Aorta (tissue), 5 donors: ENCODE data around the gene TEX19. TPM values are rescaled to one million over a fixed set of nuclear protein-coding genes. Genes with fewer than 3 reads are reported as not detected.
A peak's percentile ranks its signal among the peaks of the same experiment; 100 is the strongest.
"Not testable (repeated sequence)": the region's sequence is repeated elsewhere in the genome, so short reads cannot be mapped to it uniquely, and the experiment has no call there.

Source experiments
- ATAC-seq: fragments of 200-7000 bp; cut with Tn5 transposase; one replicate; pipeline ENCODE4 v1.9.1; 2022; ENCODE audit warnings: moderate library complexity; ENCODE audit not compliant: low FRiP score
- DNase-seq, 2 donors: peaks; one replicate each; pipeline ENCODE4 v3.0.0-alpha.2; 2020
- H3K27ac ChIP-seq, 2 donors: one replicate each; pipeline ENCODE4 v1.5.1; 2013; ENCODE audit warnings: low read length in 2 of 2, mild to moderate bottlenecking in 2 of 2, moderate library complexity in 2 of 2, control low read depth in 1 of 2, inconsistent platforms in 1 of 2, low read depth in 1 of 2
- H3K27me3 ChIP-seq, 2 donors: one replicate each; pipeline ENCODE4 v1.6.1; 2013; ENCODE audit warnings: control low read depth in 1 of 2, low read length in 1 of 2, mild to moderate bottlenecking in 1 of 2, moderate library complexity in 1 of 2; ENCODE audit not compliant: insufficient read depth in 2 of 2, control insufficient read depth in 1 of 2
- H3K36me3 ChIP-seq, 2 donors: one replicate each; pipeline ENCODE4 v1.6.1; 2013; ENCODE audit warnings: control low read depth in 1 of 2, low read length in 1 of 2, mild to moderate bottlenecking in 1 of 2; ENCODE audit not compliant: insufficient read depth in 2 of 2, control insufficient read depth in 1 of 2
- H3K4me1 ChIP-seq, 2 donors: one replicate each; pipeline ENCODE4 v1.6.1; 2013; ENCODE audit warnings: low read length in 2 of 2, control low read depth in 1 of 2, mild to moderate bottlenecking in 1 of 2, moderate library complexity in 1 of 2; ENCODE audit not compliant: insufficient read depth in 2 of 2, control insufficient read depth in 1 of 2
- H3K4me3 ChIP-seq, 2 donors: one replicate each; pipeline ENCODE4 v1.5.1; 2013; ENCODE audit warnings: low read length in 2 of 2, control low read depth in 1 of 2, mild to moderate bottlenecking in 1 of 2
- H3K9me3 ChIP-seq: one replicate; pipeline ENCODE4 v1.6.1; 2013; ENCODE audit warnings: mild to moderate bottlenecking, low read length; ENCODE audit not compliant: control insufficient read depth
- WGBS, 2 donors: extraction: QIAGEN DNeasy Blood & Tissue Kit; methylation state at CpG; one replicate each; pipeline ENCODE4 v1.1.7; 2013; 5-methylcytosine and 5-hydroxymethylcytosine counted together
- intact Hi-C, 2 donors: fragments of 100-400 bp; cut with DNase I; formaldehyde crosslinking; loops; one replicate each; pipeline versions ENCODE4 v1.14.2 to v1.15.0; 2022
- polyA plus RNA-seq, 2 donors: library from polyadenylated mRNA; stranded (reverse); fragments of 200-250 nt; gene quantifications; one replicate each; pipeline ENCODE4 v1.2.3, GENCODE V29; 2013
- total RNA-seq, 2 donors: library from RNA; stranded (reverse); fragmentation: NEBNext Ultra II Directional; extraction: Animal tissue kit (Norgen Biotek cat#: 25700); gene quantifications; one replicate each; pipeline ENCODE4 v1.2.1, GENCODE V29; 2021
- donor health status: healthy with polysubstance abuse.
- donor health status: Bipolar disorder and iron deficiency.
- donor health status: DM: no; HTN: no; CAD: no.
- donor health status: DM: no; HTN: no; CAD: no.
- donor health status: DM: yes; HTN: yes; CAD: no.

TEX19 gene
- total and polyA plus RNA-seq, 4 donors, result not detected

DNA sequence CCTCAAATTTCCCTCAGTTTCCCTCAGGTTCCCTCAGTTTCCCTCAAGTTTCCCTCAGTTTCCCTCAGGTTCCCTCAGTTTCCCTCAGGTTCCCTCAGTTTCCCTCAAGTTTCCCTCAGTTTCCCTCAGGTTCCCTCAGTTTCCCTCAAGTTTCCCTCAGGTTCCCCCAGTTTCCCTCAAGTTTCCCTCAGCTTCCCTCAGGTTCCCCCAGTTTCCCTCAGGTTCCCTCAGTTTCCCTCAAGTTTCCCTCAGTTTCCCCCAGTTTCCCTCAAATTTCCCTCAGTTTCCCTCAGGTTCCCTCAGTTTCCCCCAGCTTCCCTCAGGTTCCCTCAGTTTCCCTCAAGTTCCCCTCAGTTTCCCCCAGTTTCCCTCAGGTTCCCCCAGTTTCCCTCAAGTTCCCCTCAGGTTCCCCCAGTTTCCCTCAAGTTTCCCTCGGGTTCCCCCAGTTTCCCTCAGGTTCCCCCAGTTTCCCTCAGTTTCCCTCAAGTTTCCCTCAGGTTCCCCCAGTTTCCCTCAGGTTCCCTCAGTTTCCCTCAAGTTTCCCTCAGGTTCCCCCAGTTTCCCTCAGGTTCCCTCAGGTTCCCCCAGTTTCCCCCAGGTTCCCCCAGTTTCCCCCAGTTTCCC is 516 bp downstream of the TEX19 start:
- intact Hi-C loops, result loop anchor here (10.0 kb wide), 2 partner anchors 195 to 405 kb away; no protein-coding TSS in a partner anchor
- not testable (repeated sequence) for H3K4me1 ChIP-seq, H3K27me3 ChIP-seq, H3K9me3 ChIP-seq, DNase-seq, ATAC-seq, H3K27ac ChIP-seq, H3K4me3 ChIP-seq, H3K36me3 ChIP-seq
- 75 to 95% methylated on average over 1 of the region's 1 CpG for WGBS, 2 donors

DNA sequence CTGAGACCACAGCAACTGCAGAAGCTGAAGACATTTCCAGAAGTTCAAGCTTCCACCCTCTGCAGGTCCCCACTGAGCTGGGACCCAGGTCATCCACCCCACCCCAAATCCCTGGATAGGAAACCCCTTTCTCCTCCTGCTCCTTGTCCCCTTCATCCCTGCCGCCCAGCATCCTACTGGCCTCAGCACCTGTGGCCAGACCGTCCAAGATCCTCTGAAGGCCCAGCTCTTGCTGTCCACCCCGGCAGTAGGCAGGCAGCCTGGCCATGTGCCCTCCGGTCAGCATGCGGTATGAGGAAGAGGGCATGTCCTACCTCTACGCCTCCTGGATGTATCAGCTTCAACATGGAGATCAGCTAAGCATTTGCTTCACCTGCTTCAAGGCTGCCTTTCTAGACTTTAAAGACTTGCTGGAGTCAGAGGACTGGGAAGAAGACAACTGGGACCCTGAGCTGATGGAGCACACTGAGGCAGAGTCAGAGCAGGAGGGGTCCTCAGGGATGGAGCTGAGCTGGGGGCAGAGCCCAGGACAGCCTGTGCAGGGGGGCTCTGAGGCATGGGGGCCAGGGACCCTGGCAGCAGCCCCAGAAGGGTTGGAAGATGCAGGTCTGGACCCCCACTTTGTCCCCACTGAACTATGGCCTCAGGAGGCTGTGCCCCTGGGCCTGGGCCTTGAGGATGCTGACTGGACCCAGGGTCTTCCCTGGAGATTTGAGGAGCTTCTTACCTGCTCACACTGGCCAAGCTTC is 3.0 kb downstream of the TEX19 start:
- DNase-seq (no peak), ATAC-seq (no peak)
- Histone ChIP-seq H3K27me3 (no peaks in the 10 kb centered on the region), H3K4me1 (no peaks in the 10 kb centered on the region), H3K27ac (no peak overlapping the region), H3K36me3 (no peaks in the 10 kb centered on the region), H3K9me3 (no peaks in the 10 kb centered on the region), H3K4me3 (no peak overlapping the region)
- 88 to 91% methylated on average over 6 of the region's 6 CpGs for WGBS, 2 donors
- intact Hi-C loops, result no loop called here

DNA sequence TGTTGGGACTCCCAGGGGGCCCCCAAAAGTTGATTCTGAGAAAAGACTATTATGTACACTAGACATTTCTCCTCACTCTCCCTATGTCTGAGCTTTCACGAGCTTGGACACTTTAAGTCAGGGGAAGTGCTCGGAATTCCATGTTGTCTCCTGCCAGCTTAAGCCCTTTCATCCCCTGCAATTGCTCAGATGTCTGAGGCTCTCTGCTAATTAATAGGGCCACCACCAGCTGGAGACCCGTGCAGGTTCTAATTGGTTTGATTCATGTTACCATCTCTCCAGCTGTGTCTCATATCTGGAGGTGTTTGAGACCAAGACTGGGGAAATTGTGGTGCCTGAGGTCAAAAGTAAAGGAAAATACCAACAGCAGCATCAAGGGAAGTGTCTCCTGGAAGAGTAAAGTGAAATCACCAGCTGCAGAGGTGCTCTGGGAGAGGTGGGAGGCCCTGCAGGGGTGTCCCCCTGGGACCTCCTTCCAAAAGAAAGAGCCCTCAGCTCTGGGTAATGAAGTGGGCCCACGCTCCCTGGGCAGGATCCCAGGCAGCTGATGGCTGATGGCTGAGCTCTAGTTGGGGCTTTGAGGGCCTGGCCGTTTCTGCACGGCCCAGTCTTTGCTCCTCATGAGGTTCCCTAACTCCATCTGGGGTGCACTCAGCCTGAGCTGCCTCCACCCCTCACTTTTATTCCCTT is 6.7 kb downstream of the TEX19 start:
- intact Hi-C loops, result no loop called here
- Histone ChIP-seq H3K4me3 (no peak overlapping the region), H3K36me3 (no peaks in the 10 kb centered on the region), H3K9me3 (no peaks in the 10 kb centered on the region), H3K27ac (no peak overlapping the region), H3K4me1 (no peaks in the 10 kb centered on the region), H3K27me3 (no peaks in the 10 kb centered on the region)
- no peak for ATAC-seq
- 81 to 86% methylated on average over 6 of the region's 6 CpGs for WGBS, 2 donors
- DNase-seq, result no peak

DNA sequence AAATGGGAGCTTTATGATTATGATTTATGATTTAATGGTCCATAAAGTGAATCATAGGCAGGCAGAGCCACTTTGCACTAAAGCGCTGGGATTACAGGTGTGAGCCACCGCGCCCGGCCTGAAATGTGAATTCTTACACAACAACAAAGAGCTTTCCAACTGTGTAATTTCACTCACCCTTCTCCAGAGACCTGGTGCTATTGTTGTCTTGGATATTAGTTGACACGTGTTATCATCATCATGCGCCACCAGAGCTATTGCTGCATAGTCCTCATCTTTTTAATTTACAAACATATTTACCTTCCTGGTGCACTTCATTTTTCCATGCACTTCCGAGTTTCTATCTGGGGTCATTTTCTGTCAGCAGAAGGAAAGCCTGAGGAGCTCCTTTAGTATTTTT is 7.7 kb downstream of the TEX19 start:
- H3K4me3 ChIP-seq, result no peak overlapping the region
- no peaks in the 10 kb centered on the region for H3K36me3 ChIP-seq
- DNase-seq (no peak), ATAC-seq (no peak)
- H3K9me3 ChIP-seq, result no peaks in the 10 kb centered on the region
- no peaks in the 10 kb centered on the region for H3K4me1 ChIP-seq
- 91 to 93% methylated on average over 7 of the region's 7 CpGs for WGBS, 2 donors
- H3K27ac ChIP-seq, result no peak overlapping the region
- intact Hi-C loops, result no loop called here
- no peaks in the 10 kb centered on the region for H3K27me3 ChIP-seq

DNA sequence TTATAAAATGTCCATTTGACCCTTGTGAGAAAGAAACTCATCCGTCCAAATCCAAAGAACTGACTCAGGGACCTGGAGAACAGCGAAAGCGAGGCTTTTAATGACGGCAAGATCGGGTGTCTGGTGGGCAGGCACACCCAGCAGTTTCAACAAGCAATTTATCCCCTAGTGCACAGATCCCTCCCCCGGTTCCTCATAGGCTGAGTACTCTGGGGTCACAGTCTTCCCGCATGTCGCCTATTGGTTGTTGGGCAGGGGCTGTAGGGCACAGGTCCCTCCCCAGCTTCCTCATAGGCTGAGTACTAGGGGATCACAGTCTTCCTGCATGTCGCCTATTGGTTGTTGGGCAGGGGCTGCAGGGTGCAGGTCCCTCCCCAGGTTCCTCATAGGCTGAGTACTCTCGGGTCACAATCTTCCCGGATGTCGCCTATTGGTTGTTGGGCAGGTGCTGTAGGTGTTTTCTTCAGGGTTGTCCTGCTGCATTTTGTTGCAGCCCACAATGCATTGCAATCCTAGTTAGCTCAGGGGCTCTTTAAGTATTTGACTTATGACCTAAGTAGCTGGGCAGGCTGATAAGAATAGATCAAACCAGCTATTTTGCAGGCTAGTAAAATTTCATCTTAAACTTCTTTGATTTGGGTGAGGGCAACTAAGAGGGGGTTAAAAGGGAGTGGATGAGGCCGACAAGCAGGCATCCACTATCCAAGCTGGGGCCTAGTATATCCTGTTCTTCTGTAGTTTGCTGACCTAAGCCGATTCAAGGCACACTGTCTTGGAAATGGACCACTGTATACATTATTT is 8.9 kb downstream of the TEX19 start:
- ATAC-seq, result no peak
- WGBS, 2 donors, result 91 to 92% methylated on average over 14 of the region's 14 CpGs
- Histone ChIP-seq H3K27ac (no peak overlapping the region), H3K9me3 (no peaks in the 10 kb centered on the region), H3K4me3 (no peak overlapping the region), H3K27me3 (no peaks in the 10 kb centered on the region), H3K4me1 (no peaks in the 10 kb centered on the region), H3K36me3 (no peaks in the 10 kb centered on the region)
- intact Hi-C loops, result no loop called here
- no peak for DNase-seq

DNA sequence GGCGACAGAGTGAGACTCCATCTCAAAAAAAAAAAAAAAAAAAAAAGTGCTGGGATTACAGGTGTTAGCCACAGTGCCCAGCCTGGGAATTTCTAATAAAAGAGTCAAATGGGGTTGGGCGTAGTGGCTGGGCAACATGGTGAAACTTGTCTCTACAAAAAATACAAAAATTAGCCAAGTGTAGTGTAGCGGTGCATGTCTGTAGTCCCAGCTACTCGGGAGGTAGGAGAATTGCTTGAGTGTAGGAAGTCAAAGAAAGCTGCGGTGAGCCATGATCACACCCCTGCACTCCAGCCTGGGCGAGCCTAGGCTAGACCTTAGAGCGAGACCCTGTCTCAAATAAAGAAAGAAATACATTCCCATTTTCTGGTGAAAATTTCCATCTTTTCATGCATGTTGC is 10.2 kb downstream of the TEX19 start:
- ATAC-seq (no peak), DNase-seq (no peak)
- H3K27me3 ChIP-seq, result no peaks in the 10 kb centered on the region
- H3K36me3 ChIP-seq, result no peaks in the 10 kb centered on the region
- intact Hi-C loops, result no loop called here
- H3K4me3 ChIP-seq, result no peak overlapping the region
- no peak overlapping the region for H3K27ac ChIP-seq
- 91 to 97% methylated on average over 6 to 7 of the region's 7 CpGs for WGBS, 2 donors
- no peaks in the 10 kb centered on the region for H3K4me1 ChIP-seq
- no peaks in the 10 kb centered on the region for H3K9me3 ChIP-seq

DNA sequence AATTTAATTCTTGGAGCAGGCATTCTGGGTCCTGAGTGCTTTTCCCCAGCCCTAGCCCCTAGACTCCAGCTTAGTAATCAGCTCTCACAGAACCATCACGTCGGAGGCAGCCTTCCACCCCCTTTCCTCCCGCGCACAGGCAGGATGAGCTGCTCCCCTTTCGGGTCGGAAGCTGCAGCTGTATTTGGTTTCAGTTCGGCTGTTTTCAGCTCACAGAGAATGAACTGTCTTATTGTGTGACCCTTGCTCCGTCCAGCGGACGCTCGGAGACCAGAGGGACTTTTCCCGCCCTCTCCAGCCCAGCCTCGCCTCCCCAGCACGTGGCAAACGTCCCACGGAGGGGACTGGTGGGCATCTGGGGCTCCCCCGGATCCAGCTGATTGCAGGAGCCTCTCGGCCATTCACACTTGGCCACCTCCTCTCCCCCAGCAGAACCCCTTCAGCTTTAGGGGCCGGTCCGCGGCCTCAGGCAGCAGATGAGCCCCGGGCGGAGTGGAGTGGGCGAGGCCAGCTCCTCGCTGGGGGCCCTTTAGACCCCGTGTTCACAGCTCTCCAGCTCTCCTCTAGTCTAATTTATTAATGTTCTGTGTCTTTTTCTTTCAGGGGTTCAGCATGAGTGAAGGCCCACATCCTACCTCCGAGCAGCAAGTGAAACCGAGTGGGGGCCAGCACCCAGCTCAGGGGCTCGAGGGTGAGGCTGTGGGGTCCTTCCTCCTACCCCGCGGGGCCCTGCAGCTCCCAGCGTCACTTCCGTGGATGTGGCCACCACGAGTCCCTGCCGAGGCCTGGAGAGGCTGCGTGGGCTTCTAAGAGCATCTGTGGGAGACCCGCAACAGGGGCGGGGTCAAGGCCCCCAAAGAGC is 11.7 kb downstream of the TEX19 start:
- ATAC-seq (peak; percentile 8), DNase-seq (no peak)
- Histone ChIP-seq H3K9me3 (no peaks in the 10 kb centered on the region), H3K36me3 (no peaks in the 10 kb centered on the region), H3K4me3 (peak overlapping the region in 1 of 2 donors; percentile 1), H3K27me3 (no peaks in the 10 kb centered on the region), H3K27ac (no peak overlapping the region), H3K4me1 (no peaks in the 10 kb centered on the region)
- 36 to 39% methylated on average over 38 of the region's 38 CpGs for WGBS, 2 donors
- intact Hi-C loops, result no loop called here
